HepG2 (cell line): Measurements from ENCODE around the gene CTRL. TPM values are rescaled to one million over a fixed set of nuclear protein-coding genes. Genes with fewer than 3 reads are reported as not detected.
A peak's percentile ranks its signal among the peaks of the same experiment; 100 is the strongest.

Experiments
- CCAR2 ChIP-seq: fragments of 200-400 bp; formaldehyde crosslinking; optimal IDR thresholded peaks from 2 replicates; pipeline ENCODE3; 2018; ENCODE audit warnings: low read depth, mild to moderate bottlenecking, low read length, moderate library complexity
- HNRNPLL ChIP-seq: fragments of 200-400 bp; formaldehyde crosslinking; IDR thresholded peaks from 2 replicates; pipeline ENCODE4 v1.6.1; 2017; ENCODE audit warnings: mild to moderate bottlenecking, low read depth, low read length; ENCODE audit not compliant: poor library complexity, severe bottlenecking
- HOXD1 ChIP-seq: sonication (generic); formaldehyde crosslinking; IDR thresholded peaks from 2 replicates; pipeline ENCODE4 v1.5.0; 2020; ENCODE audit warnings: missing genetic modification reagents
- IKZF1 ChIP-seq: fragments of 450-650 bp; IDR thresholded peaks from 2 replicates; pipeline ENCODE4 v1.7.1; 2016
- KAT8 ChIP-seq: IDR thresholded peaks from 2 replicates; pipeline ENCODE4 v1.6.1; 2016; ENCODE audit warnings: missing genetic modification reagents, missing compliant biosample characterization
- MAFF ChIP-seq: IDR thresholded peaks from 2 replicates; pipeline ENCODE4 v1.6.1; 2011; ENCODE audit warnings: low read depth, low read length, improper control_type of control experiment
- NFRKB ChIP-seq: fragments of 450-650 bp; IDR thresholded peaks from 2 replicates; pipeline ENCODE4 v1.6.1; 2017
- ONECUT2 ChIP-seq: sonication (generic); formaldehyde crosslinking; IDR thresholded peaks from 2 replicates; pipeline ENCODE4 v1.4.0; 2020; ENCODE audit warnings: missing genetic modification reagents
- RARA ChIP-seq: IDR thresholded peaks from 2 replicates; pipeline ENCODE4 v1.6.1; 2016; ENCODE audit warnings: missing genetic modification reagents, missing compliant biosample characterization
- RCOR2 ChIP-seq: IDR thresholded peaks from 2 replicates; pipeline ENCODE4 v1.6.1; 2016; ENCODE audit warnings: missing biosample characterization, missing genetic modification reagents
- SRSF4 ChIP-seq: fragments of 200-400 bp; formaldehyde crosslinking; IDR thresholded peaks from one replicate; pipeline ENCODE4 v1.6.1; 2018; ENCODE audit warnings: mild to moderate bottlenecking, low read depth, low read length, moderate library complexity; ENCODE audit not compliant: poor library complexity, severe bottlenecking
- TRAFD1 ChIP-seq: sonication (generic); formaldehyde crosslinking; IDR thresholded peaks from 2 replicates; pipeline ENCODE4 v1.5.1; 2020; ENCODE audit warnings: missing genetic modification reagents, mild to moderate bottlenecking, borderline replicate concordance
- ZFP90 ChIP-seq: sonication (generic); formaldehyde crosslinking; IDR thresholded peaks from 2 replicates; pipeline ENCODE4 v1.8.0; 2022; ENCODE audit warnings: missing genetic modification reagents, mild to moderate bottlenecking, inconsistent platforms, borderline replicate concordance
- ZFX ChIP-seq: sonication (generic); formaldehyde crosslinking; IDR thresholded peaks from 2 replicates; pipeline ENCODE4 v1.4.0; 2020; ENCODE audit warnings: mild to moderate bottlenecking, low read depth, missing genetic modification reagents, moderate library complexity
- ZNF234 ChIP-seq: sonication (generic); formaldehyde crosslinking; conservative IDR thresholded peaks from 2 replicates; pipeline ENCODE4 v1.5.1; 2020; ENCODE audit warnings: mild to moderate bottlenecking, missing genetic modification reagents
- ZNF30 ChIP-seq: sonication (generic); formaldehyde crosslinking; IDR thresholded peaks from 2 replicates; pipeline ENCODE4 v1.5.0; 2020; ENCODE audit warnings: mild to moderate bottlenecking, missing genetic modification reagents
- ZNF337 ChIP-seq: sonication (generic); formaldehyde crosslinking; IDR thresholded peaks from 2 replicates; pipeline ENCODE4 v1.5.1; 2020; ENCODE audit warnings: missing genetic modification reagents, low read depth, mild to moderate bottlenecking, borderline replicate concordance
- ZNF605 ChIP-seq: sonication (generic); formaldehyde crosslinking; IDR thresholded peaks from 2 replicates; pipeline ENCODE4 v1.8.0; 2022; ENCODE audit warnings: mild to moderate bottlenecking, missing genetic modification reagents
- ZNF761 ChIP-seq: sonication (generic); formaldehyde crosslinking; conservative IDR thresholded peaks from 2 replicates; pipeline ENCODE4 v1.4.0; 2020; ENCODE audit warnings: mild to moderate bottlenecking, missing genetic modification reagents
- ZSCAN20 ChIP-seq: sonication (generic); formaldehyde crosslinking; IDR thresholded peaks from 2 replicates; pipeline ENCODE4 v1.4.0; 2020; ENCODE audit warnings: missing genetic modification reagents, mild to moderate bottlenecking, borderline replicate concordance
- polyA plus RNA-seq, 8 experiments: library from polyadenylated mRNA; depleted of rRNA in 3 of 8; stranded (reverse) in 7 of 8; unstranded in 1 of 8; fragments of >200 nt; fragmentation: Illumina TruSeq in 4 of 8; extraction: Trizol in 4 of 8; gene quantifications; 2 replicates each; pipeline versions ENCODE4 v1.2.1 to v1.2.3, GENCODE V29; 2011 to 2016; ENCODE audit warnings: low read depth in 4 of 8, missing spikeins in 1 of 8, mixed read lengths in 1 of 8; ENCODE audit not compliant: insufficient read depth in 1 of 8
- total RNA-seq, 5 experiments: library from RNA; depleted of rRNA; stranded (reverse); fragments of >200 nt; fragmentation: Illumina TruSeq; extraction: Trizol; gene quantifications; 2 replicates each; pipeline ENCODE4 v1.2.3, GENCODE V29; 2016; ENCODE audit warnings: low read depth in 1 of 5
- TF ChIP-seq, protein P1 (sequence below): sonication (generic); formaldehyde crosslinking; IDR thresholded peaks from 2 replicates; pipeline ENCODE4 v1.8.1; 2023; ENCODE audit warnings: mild to moderate bottlenecking, moderate library complexity, missing genetic modification reagents
- TF ChIP-seq, protein P2 (sequence below), 2 experiments: sonication (generic) in 1 of 2; formaldehyde crosslinking in 1 of 2; IDR thresholded peaks; 2 replicates each; pipeline versions ENCODE4 v1.4.0 to v1.6.1; 2016 to 2020; ENCODE audit warnings: borderline replicate concordance in 1 of 2, low read depth in 1 of 2, mild to moderate bottlenecking in 1 of 2, missing genetic modification reagents in 1 of 2
- TF ChIP-seq, protein P3 (sequence below): IDR thresholded peaks from 2 replicates; pipeline ENCODE4 v1.6.1; 2016; ENCODE audit warnings: low read depth

CTRL gene
- total and polyA plus RNA-seq, 2 of the 13 experiments (the other 11 are each of a cell fraction or from before 2014, with no cell fraction given), result 1.9 to 2.7 TPM

- TF ChIP-seq ZFP90 (CRISPR knock-in tag) (no peak), ONECUT2 (CRISPR knock-in tag) (no peak), KAT8 (CRISPR knock-in tag) (no peak), SRSF4 (no peak), HOXD1 (no peak), HNRNPLL (no peak), CCAR2 (no peak), RARA (no peak), ZNF605 (no peak), TRAFD1 (no peak), NFRKB (no peak), ZFX (CRISPR knock-in tag) (peak; percentile 36), ZNF30 (no peak), RCOR2 (CRISPR knock-in tag) (no peak), IKZF1 (no peak), ZNF234 (CRISPR knock-in tag) (no peak), ZNF761 (no peak), MAFF (no peak), ZSCAN20 (CRISPR knock-in tag) (no peak), ZNF337 (CRISPR knock-in tag) (no peak)
- TF ChIP-seq, protein P1, sequence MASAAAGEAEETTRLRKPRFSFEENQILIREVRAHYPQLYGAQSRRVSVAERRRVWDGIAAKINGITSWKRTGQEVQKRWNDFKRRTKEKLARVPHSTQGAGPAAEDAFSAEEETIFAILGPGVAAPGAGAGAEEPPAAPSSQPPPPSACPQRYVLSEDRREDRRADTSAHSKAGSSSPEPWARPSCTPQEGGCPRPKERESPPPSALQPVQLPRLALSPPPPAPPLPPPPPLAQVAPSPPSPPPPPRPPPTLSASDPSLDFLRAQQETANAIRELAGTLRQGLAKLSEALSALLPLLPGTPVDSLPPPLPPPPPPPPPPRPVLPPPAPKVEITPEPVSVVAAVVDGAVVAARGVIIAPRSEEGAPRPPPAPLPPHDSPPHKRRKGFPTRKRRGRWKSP (CRISPR knock-in tag), result no peak; the same call in 1 of the 2 replicates
- TF ChIP-seq, protein P2, sequence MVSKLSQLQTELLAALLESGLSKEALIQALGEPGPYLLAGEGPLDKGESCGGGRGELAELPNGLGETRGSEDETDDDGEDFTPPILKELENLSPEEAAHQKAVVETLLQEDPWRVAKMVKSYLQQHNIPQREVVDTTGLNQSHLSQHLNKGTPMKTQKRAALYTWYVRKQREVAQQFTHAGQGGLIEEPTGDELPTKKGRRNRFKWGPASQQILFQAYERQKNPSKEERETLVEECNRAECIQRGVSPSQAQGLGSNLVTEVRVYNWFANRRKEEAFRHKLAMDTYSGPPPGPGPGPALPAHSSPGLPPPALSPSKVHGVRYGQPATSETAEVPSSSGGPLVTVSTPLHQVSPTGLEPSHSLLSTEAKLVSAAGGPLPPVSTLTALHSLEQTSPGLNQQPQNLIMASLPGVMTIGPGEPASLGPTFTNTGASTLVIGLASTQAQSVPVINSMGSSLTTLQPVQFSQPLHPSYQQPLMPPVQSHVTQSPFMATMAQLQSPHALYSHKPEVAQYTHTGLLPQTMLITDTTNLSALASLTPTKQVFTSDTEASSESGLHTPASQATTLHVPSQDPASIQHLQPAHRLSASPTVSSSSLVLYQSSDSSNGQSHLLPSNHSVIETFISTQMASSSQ (IDR thresholded peaks at IDR 0.05; ENCODE audit: low read depth), result no peak
- TF ChIP-seq, protein P2 (CRISPR knock-in tag; IDR thresholded peaks at IDR 0.05; ENCODE audit: borderline replicate concordance), result peak; percentile 42; the same call in 1 of the 2 replicates
- TF ChIP-seq, protein P3, sequence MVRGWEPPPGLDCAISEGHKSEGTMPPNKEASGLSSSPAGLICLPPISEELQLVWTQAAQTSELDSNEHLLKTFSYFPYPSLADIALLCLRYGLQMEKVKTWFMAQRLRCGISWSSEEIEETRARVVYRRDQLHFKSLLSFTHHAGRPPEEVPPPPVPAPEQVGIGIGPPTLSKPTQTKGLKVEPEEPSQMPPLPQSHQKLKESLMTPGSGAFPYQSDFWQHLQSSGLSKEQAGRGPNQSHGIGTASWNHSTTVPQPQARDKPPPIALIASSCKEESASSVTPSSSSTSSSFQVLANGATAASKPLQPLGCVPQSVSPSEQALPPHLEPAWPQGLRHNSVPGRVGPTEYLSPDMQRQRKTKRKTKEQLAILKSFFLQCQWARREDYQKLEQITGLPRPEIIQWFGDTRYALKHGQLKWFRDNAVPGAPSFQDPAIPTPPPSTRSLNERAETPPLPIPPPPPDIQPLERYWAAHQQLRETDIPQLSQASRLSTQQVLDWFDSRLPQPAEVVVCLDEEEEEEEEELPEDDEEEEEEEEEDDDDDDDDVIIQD (CRISPR knock-in tag), result no peak
Observed at GRCh38 chr16:67966549-67967182, 35.0 kb upstream of the CTRL start (continued).
